Measurements from ENCODE around the gene RALGPS1.
A peak's percentile ranks its signal among the peaks of the same experiment; 100 is the strongest.

RALGPS1 gene

DNA sequence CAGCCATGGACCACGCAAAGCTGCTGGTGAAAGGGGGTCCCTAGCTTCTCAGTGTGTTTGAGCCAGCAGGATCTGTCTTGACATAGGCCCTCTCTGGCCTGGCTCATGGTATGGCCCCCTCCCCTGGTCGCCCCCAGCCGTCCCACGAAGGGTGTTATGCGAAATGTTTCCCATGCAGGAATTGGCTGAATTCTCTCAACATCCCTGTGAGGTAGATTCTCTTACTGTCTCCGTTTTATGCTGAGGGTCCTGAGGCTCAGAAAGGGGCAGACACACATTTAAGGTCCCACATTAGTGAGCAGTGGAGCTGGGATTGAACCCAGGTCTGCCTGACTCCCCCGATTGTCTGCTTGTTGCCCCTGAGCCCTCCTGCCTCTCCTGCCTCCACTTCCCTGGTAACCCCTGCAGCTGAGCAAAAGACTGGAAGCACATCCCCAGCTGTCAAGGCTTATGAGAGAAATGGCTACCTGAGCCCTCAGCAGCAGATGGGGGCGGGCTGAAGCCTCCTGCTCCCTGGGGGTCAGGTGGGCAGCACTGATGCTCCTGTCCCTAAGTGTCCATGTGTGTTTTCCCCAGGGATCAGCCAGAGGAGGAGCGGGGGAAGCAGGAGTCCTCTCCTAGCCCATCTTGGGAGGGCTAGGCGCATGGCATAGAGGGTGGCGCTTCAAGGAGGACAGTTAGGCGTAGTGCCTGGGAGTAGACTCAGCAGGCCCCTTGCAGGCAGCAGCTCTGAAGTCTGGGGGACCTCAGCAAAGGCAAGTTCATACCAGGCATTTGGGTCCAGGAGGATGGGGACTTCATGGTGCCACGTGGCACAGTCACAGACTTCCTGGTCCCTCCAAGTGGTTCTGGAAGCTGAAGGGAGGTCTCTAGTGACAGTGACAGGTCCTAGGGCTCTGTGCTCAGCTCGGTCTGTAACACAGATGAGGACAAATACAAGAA lies 301.0 kb downstream of the RALGPS1 start:
- Histone ChIP-seq H3K4me3 (ENCODE audit: low read depth, low read length) (no peak overlapping the region), H3K36me3 (ENCODE audit: control insufficient read depth in 2 of 2, insufficient read depth in 1 of 2, low read length in 2 of 2) (no peaks in the 10 kb centered on the region), H3K27ac (ENCODE audit: extremely low read depth, low read depth, low read length) (no peak overlapping the region), H3K9me3 (ENCODE audit: control insufficient read depth, insufficient read depth, low read depth, low read length) (no peaks in the 10 kb centered on the region), H3K4me1 (ENCODE audit: control insufficient read depth, insufficient read depth, low read length) (no peaks in the 10 kb centered on the region)
- CTCF ChIA-PET, result interaction anchor here (0.6 to 2.9 kb wide), 27 partner anchors 8 to 706 kb away, joined by 3 to 16 read pairs (median 3); partner anchors contain the start of gene TOR2A
- POLR2A ChIA-PET, result interaction anchor here (1.2 to 1.5 kb wide), 3 partner anchors 9 to 181 kb away, joined by 3 to 12 read pairs (median 3); partner anchors contain the start of gene SLC2A8
- TF ChIP-seq ZNF121 (tag by site-specific recombination; IDR thresholded peaks at IDR 0.05) (no peak), ZNF391 (tag by site-specific recombination; IDR thresholded peaks at IDR 0.05; ENCODE audit: borderline replicate concordance, low read depth) (no peak), YY2 (tag by site-specific recombination; IDR thresholded peaks at IDR 0.05) (no peak)
- TF ChIP-seq, protein P1, sequence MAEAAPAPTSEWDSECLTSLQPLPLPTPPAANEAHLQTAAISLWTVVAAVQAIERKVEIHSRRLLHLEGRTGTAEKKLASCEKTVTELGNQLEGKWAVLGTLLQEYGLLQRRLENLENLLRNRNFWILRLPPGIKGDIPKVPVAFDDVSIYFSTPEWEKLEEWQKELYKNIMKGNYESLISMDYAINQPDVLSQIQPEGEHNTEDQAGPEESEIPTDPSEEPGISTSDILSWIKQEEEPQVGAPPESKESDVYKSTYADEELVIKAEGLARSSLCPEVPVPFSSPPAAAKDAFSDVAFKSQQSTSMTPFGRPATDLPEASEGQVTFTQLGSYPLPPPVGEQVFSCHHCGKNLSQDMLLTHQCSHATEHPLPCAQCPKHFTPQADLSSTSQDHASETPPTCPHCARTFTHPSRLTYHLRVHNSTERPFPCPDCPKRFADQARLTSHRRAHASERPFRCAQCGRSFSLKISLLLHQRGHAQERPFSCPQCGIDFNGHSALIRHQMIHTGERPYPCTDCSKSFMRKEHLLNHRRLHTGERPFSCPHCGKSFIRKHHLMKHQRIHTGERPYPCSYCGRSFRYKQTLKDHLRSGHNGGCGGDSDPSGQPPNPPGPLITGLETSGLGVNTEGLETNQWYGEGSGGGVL (tag by site-specific recombination; IDR thresholded peaks at IDR 0.05), result no peak
- TF ChIP-seq, protein P2, sequence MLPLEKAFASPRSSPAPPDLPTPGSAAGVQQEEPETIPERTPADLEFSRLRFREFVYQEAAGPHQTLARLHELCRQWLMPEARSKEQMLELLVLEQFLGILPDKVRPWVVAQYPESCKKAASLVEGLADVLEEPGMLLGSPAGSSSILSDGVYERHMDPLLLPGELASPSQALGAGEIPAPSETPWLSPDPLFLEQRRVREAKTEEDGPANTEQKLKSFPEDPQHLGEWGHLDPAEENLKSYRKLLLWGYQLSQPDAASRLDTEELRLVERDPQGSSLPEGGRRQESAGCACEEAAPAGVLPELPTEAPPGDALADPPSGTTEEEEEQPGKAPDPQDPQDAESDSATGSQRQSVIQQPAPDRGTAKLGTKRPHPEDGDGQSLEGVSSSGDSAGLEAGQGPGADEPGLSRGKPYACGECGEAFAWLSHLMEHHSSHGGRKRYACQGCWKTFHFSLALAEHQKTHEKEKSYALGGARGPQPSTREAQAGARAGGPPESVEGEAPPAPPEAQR (tag by site-specific recombination; IDR thresholded peaks at IDR 0.05), result no peak

DNA sequence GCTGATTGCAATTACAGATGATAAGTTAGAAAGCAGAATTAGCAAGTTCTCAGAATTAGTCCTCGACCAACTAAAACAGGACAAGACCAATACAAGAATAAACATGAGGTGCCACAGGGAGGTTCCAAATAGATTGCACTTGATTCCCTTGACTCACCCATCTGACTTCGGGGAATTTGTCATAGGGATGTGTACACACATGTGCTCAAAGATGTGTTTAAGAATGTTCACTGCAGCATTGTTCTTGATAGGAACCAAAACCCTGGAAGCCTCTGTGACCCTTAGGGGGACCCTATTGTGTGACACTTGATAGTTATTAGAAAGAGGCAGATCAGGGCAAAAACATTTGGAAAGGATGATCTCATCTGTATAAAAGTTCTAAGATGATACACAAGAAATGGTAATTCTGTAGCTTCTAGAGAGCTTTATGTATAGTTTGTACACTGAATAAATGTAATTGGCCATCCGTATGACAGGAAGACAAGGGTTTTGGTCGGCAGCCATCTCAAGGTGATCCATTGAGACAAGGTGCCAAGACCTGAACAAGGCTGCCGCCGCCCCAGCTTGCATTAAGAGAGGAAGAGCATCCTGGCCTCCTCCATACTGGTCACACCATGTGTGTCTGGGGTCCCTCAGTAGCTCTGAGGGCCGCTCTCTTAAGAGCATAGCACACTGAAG lies 301.8 kb downstream of the RALGPS1 start:
- Histone ChIP-seq H3K4me3 (ENCODE audit: low read depth, low read length) (no peak overlapping the region), H3K9me3 (ENCODE audit: control insufficient read depth, insufficient read depth, low read depth, low read length) (no peaks in the 10 kb centered on the region), H3K27ac (ENCODE audit: extremely low read depth, low read depth, low read length) (no peak overlapping the region), H3K4me1 (ENCODE audit: control insufficient read depth, insufficient read depth, low read length) (no peaks in the 10 kb centered on the region), H3K36me3 (ENCODE audit: control insufficient read depth in 2 of 2, insufficient read depth in 1 of 2, low read length in 2 of 2) (no peaks in the 10 kb centered on the region)
- TF ChIP-seq BCL11A (tag by site-specific recombination; IDR thresholded peaks at IDR 0.05; ENCODE audit: low read depth) (no peak), ZFP69B (tag by site-specific recombination; IDR thresholded peaks at IDR 0.05) (no peak), ZNF114 (tag by site-specific recombination; IDR thresholded peaks at IDR 0.05) (no peak), ZNF776 (tag by site-specific recombination; IDR thresholded peaks at IDR 0.05; ENCODE audit: borderline replicate concordance) (no peak), ZNF621 (tag by site-specific recombination; IDR thresholded peaks at IDR 0.05) (no peak), ZNF521 (tag by site-specific recombination; IDR thresholded peaks at IDR 0.05) (no peak)
- ChIA-PET POLR2A (interaction anchor here (1.2 kb wide), 1 partner anchor 181 kb away, joined by 3 read pairs; the partner anchor contains the start of gene SLC2A8), CTCF (interaction anchor here (0.6 to 0.9 kb wide), 3 partner anchors 8 to 239 kb away, joined by 3 read pairs; no protein-coding TSS in a partner anchor)

DNA sequence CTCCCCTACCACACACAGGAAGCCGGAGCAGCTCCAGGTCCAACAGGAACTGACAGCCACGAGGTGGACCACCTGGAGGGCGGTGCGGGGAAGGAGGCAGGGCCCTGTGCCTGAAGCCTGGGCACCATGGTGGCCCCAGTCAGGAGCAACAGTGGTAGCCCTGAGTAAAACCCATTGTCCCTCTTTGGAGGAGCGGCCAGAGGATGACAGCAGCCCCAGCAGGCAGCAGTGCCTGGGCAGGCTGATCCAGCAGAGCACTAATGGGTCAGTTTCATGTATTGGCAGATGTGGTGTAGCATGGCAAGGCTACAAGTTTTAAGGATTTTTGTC lies 302.3 kb downstream of the RALGPS1 start:
- Histone ChIP-seq H3K36me3 (ENCODE audit: control insufficient read depth in 2 of 2, insufficient read depth in 1 of 2, low read length in 2 of 2) (no peaks in the 10 kb centered on the region), H3K4me1 (ENCODE audit: control insufficient read depth, insufficient read depth, low read length) (no peaks in the 10 kb centered on the region), H3K9me3 (ENCODE audit: control insufficient read depth, insufficient read depth, low read depth, low read length) (no peaks in the 10 kb centered on the region), H3K27ac (ENCODE audit: extremely low read depth, low read depth, low read length) (no peak overlapping the region), H3K4me3 (ENCODE audit: low read depth, low read length) (no peak overlapping the region)
- POLR2A ChIA-PET, result interaction anchor here (1.2 kb wide), 1 partner anchor 180 kb away, joined by 3 read pairs; the partner anchor contains the start of gene SLC2A8
- TF ChIP-seq, protein P3, sequence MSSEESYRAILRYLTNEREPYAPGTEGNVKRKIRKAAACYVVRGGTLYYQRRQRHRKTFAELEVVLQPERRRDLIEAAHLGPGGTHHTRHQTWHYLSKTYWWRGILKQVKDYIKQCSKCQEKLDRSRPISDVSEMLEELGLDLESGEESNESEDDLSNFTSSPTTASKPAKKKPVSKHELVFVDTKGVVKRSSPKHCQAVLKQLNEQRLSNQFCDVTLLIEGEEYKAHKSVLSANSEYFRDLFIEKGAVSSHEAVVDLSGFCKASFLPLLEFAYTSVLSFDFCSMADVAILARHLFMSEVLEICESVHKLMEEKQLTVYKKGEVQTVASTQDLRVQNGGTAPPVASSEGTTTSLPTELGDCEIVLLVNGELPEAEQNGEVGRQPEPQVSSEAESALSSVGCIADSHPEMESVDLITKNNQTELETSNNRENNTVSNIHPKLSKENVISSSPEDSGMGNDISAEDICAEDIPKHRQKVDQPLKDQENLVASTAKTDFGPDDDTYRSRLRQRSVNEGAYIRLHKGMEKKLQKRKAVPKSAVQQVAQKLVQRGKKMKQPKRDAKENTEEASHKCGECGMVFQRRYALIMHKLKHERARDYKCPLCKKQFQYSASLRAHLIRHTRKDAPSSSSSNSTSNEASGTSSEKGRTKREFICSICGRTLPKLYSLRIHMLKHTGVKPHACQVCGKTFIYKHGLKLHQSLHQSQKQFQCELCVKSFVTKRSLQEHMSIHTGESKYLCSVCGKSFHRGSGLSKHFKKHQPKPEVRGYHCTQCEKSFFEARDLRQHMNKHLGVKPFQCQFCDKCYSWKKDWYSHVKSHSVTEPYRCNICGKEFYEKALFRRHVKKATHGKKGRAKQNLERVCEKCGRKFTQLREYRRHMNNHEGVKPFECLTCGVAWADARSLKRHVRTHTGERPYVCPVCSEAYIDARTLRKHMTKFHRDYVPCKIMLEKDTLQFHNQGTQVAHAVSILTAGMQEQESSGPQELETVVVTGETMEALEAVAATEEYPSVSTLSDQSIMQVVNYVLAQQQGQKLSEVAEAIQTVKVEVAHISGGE (tag by site-specific recombination; conservative IDR thresholded peaks at IDR 0.05; ENCODE audit: low read depth), result no peak
- TF ChIP-seq ZIC2 (tag by site-specific recombination; IDR thresholded peaks at IDR 0.05), result peak; percentile 74
- no peak for TF ChIP-seq ZNF133 (tag by site-specific recombination; IDR thresholded peaks at IDR 0.05)
- CTCF ChIA-PET, result no interaction called here
